Ectodermal cell (in vitro differentiated cells): ENCODE measurements around the gene RBM43.

Experiments used
- H3K27ac ChIP-seq: 2 replicates; pipeline ENCODE4 v1.7.0; 2013; ENCODE audit warnings: mild to moderate bottlenecking, low read depth, low read length; ENCODE audit not compliant: insufficient read depth, poor library complexity, severe bottlenecking
- H3K27me3 ChIP-seq: 2 replicates; pipeline ENCODE4 v1.7.0; 2013; ENCODE audit warnings: mild to moderate bottlenecking, low read length; ENCODE audit not compliant: insufficient read depth, control insufficient read depth, poor library complexity, severe bottlenecking
- H3K36me3 ChIP-seq: one replicate; pipeline ENCODE4 v1.7.0; 2013; ENCODE audit warnings: low read length; ENCODE audit not compliant: control insufficient read depth, insufficient read depth
- H3K4me1 ChIP-seq: one replicate; pipeline ENCODE4 v1.7.0; 2013; ENCODE audit warnings: low read length; ENCODE audit not compliant: control insufficient read depth, insufficient read depth
- H3K4me3 ChIP-seq: 2 replicates; pipeline ENCODE4 v1.7.0; 2013; ENCODE audit warnings: low read depth, low read length, control low read depth; ENCODE audit not compliant: insufficient read depth
- H3K9me3 ChIP-seq: 2 replicates; pipeline ENCODE4 v1.7.0; 2013; ENCODE audit warnings: mild to moderate bottlenecking, low read length, moderate library complexity; ENCODE audit not compliant: control insufficient read depth
- WGBS, 2 experiments: methylation state at CpG; one replicate each; pipeline ENCODE4 v1.1.7; 2013; ENCODE audit warnings: missing lambda C conversion rate in 2 of 2; 5-methylcytosine and 5-hydroxymethylcytosine counted together

Gene RBM43

DNA sequence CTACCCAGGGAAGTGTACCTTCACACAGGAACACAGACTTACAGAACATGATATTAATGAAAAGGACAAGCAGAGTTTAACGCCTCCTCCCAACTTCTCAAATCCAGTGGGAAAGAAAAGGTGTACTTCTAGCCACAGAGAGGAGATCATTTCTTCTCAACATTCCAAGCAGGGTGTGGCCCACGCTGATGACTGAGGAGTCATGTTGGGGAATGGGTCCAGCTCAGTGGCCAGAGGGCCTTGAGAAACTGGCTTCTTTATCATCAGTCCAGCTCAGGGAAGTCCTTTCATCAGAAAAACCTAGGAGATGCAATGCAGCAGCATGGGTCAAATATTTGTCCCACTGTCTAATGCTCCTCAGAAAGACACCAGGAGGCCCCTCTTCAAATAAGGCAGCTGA, 63.0 kb downstream of the RBM43 start:
- H3K4me3 ChIP-seq: no peak overlapping the region
- WGBS, 2 experiments: 92 to 94% methylated on average over 2 of the region's 2 CpGs
- no peaks in the 10 kb centered on the region for H3K9me3 ChIP-seq
- H3K4me1 ChIP-seq: no peaks in the 10 kb centered on the region
- no peak overlapping the region for H3K27ac ChIP-seq
- H3K27me3 ChIP-seq: no peaks in the 10 kb centered on the region
- no peaks in the 10 kb centered on the region for H3K36me3 ChIP-seq
